Thymus (tissue), 11 donors: Measurements from ENCODE around the gene METTL26. TPM values are rescaled to one million over a fixed set of nuclear protein-coding genes. Genes with fewer than 3 reads are reported as not detected.
A peak's percentile ranks its signal among the peaks of the same experiment; 100 is the strongest.

ENCODE experiments used
- DNase-seq, 9 donors: peaks; one replicate each; pipeline ENCODE4 v3.0.0-alpha.2; 2013; ENCODE audit warnings: low spot score in 9 of 9, low read depth in 6 of 9, missing footprints in 1 of 9
- H3K27ac ChIP-seq, 2 donors: one replicate each; pipeline ENCODE4 v1.5.1; 2013; ENCODE audit warnings: control low read depth in 1 of 2, low read depth in 1 of 2, low read length in 1 of 2, mild to moderate bottlenecking in 1 of 2, moderate library complexity in 1 of 2
- H3K27me3 ChIP-seq, 2 donors: one replicate each; pipeline ENCODE4 v1.5.1; 2013; ENCODE audit warnings: low read length in 1 of 2; ENCODE audit not compliant: control insufficient read depth in 2 of 2, insufficient read depth in 1 of 2
- H3K36me3 ChIP-seq, 2 donors: one replicate each; pipeline ENCODE4 v1.5.1; 2013; ENCODE audit warnings: low read length in 1 of 2, mild to moderate bottlenecking in 1 of 2, moderate library complexity in 1 of 2; ENCODE audit not compliant: control insufficient read depth in 2 of 2, insufficient read depth in 2 of 2
- H3K4me1 ChIP-seq, 2 donors: one replicate each; pipeline ENCODE4 v1.5.1; 2013; ENCODE audit warnings: low read length in 2 of 2; ENCODE audit not compliant: control insufficient read depth in 2 of 2, insufficient read depth in 2 of 2
- H3K4me3 ChIP-seq, 2 donors: one replicate each; pipeline ENCODE4 v1.5.1; 2013; ENCODE audit warnings: low read length in 2 of 2, control low read depth in 1 of 2, mild to moderate bottlenecking in 1 of 2
- H3K9me3 ChIP-seq, 2 donors: one replicate each; pipeline ENCODE4 v1.5.1; 2013; ENCODE audit warnings: low read length in 1 of 2, mild to moderate bottlenecking in 1 of 2; ENCODE audit not compliant: control insufficient read depth in 2 of 2, insufficient read depth in 1 of 2
- WGBS: extraction: QIAGEN DNeasy Blood & Tissue Kit; methylation state at CpG from one replicate; pipeline ENCODE4 v1.1.7; 2013; 5-methylcytosine and 5-hydroxymethylcytosine counted together
- polyA plus RNA-seq: library from polyadenylated mRNA; stranded (reverse); fragments of 200-250 nt; gene quantifications from one replicate; pipeline ENCODE4 v1.2.3, GENCODE V29; 2013
- total RNA-seq: library from RNA; stranded (reverse); fragments of 120-200 nt; gene quantifications from one replicate; pipeline ENCODE4 v1.2.4, GENCODE V29; 2013
- donor health status: healthy.

Gene METTL26
- total and polyA plus RNA-seq, 2 donors = 97.6 to 110 TPM

DNA sequence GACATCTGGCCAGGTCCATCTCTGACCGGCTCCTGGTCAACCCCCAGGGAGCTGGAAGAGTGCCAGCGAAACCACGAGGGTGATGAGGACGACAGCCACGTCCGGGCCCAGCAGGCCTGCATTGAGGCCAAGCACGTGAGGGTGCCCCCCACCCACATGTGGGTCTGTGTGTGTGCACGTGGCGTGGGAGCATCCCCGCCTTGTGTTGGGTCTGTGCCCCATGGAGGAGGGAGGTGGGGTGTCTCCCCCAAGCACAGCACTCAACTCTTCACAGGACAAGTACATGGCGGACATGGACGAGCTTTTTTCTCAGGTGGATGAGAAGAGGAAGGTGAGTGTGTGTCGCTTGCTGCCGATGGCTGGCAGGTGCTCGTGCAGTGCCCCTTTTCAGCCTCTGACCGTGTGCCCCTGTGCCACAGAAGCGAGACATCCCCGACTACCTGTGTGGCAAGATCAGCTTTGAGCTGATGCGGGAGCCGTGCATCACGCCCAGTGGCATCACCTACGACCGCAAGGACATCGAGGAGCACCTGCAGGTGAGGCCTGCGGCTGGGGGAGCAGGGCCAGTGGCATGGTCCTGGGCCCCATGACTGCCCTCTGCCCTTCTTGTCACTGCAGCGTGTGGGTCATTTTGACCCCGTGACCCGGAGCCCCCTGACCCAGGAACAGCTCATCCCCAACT is 45.8 kb upstream of the METTL26 start:
- no peak for DNase-seq
- H3K4me3 ChIP-seq = no peak overlapping the region
- H3K9me3 ChIP-seq = peaks cover 0 to 1% of the 10 kb centered on the region in 2 donors
- H3K27ac ChIP-seq = no peak overlapping the region
- H3K4me1 ChIP-seq = peaks cover 19 to 56% of the 10 kb centered on the region in 2 donors
- 95% methylated on average over 28 of the region's 28 CpGs for WGBS
- H3K27me3 ChIP-seq = peaks cover 7 to 25% of the 10 kb centered on the region in 2 donors
- H3K36me3 ChIP-seq = peaks cover 29 to 31% of the 10 kb centered on the region in 2 donors

DNA sequence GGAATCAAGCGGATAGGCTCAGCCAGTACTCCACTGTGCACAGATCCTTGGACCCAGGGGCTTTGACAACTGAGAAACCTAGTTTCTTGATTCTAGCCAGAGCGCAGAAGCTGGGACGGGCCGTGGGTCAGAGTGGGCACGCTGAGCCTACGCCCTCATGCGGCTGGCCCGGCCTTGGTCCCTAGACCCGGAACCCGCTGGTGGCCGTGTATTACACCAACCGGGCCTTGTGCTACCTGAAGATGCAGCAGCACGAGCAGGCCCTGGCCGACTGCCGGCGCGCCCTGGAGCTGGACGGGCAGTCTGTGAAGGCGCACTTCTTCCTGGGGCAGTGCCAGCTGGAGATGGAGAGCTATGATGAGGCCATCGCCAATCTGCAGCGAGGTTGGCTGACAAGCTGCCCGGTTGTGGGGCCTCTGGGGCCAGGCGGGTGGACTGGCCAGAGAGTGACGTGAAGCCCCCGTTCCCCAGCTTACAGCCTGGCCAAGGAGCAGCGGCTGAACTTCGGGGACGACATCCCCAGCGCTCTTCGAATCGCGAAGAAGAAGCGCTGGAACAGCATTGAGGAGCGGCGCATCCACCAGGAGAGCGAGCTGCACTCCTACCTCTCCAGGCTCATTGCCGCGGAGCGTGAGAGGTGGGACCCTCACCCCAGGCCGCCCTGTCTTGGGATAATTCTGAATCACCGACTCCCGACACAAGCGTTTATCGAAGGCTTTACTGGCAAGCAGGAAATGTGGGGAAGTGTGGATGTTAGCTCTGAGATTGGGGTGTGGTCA is 45.1 kb upstream of the METTL26 start:
- 62% methylated on average over 44 of the region's 44 CpGs for WGBS
- DNase-seq = no peak
- Histone ChIP-seq H3K27me3 (peaks cover 15 to 32% of the 10 kb centered on the region in 2 donors), H3K9me3 (peaks cover 0 to 1% of the 10 kb centered on the region in 2 donors), H3K4me3 (peak overlapping the region; percentile 66 to 89), H3K4me1 (peaks cover 19 to 58% of the 10 kb centered on the region in 2 donors), H3K27ac (no peak overlapping the region), H3K36me3 (peaks cover 22 to 24% of the 10 kb centered on the region in 2 donors)

DNA sequence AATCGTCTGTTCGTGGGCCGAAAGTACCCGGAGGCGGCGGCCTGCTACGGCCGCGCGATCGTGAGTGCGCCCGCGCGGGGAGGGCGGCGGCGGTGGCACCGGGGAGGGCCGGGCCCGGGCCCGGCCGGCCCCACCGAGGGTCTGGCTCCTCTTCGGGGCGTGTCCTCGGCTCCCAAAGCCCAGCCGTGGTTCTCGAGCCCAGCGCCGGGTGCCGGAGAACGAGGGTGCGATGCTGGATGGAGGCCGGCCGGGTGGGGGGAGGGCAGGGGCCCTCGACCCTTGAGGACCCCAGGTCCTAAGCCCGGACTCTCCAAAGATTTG is 44.5 kb upstream of the METTL26 start:
- DNase-seq = no peak
- Histone ChIP-seq H3K9me3 (peaks cover 0 to 1% of the 10 kb centered on the region in 2 donors), H3K4me1 (peaks cover 21 to 58% of the 10 kb centered on the region in 2 donors), H3K27me3 (peaks cover 20 to 38% of the 10 kb centered on the region in 2 donors), H3K36me3 (peaks cover 18 to 22% of the 10 kb centered on the region in 2 donors), H3K4me3 (peak overlapping the region; percentile 66 to 89), H3K27ac (peak overlapping the region in 1 of 2 donors; percentile 94)
- under 1% methylated on average over 38 of the region's 38 CpGs for WGBS

DNA sequence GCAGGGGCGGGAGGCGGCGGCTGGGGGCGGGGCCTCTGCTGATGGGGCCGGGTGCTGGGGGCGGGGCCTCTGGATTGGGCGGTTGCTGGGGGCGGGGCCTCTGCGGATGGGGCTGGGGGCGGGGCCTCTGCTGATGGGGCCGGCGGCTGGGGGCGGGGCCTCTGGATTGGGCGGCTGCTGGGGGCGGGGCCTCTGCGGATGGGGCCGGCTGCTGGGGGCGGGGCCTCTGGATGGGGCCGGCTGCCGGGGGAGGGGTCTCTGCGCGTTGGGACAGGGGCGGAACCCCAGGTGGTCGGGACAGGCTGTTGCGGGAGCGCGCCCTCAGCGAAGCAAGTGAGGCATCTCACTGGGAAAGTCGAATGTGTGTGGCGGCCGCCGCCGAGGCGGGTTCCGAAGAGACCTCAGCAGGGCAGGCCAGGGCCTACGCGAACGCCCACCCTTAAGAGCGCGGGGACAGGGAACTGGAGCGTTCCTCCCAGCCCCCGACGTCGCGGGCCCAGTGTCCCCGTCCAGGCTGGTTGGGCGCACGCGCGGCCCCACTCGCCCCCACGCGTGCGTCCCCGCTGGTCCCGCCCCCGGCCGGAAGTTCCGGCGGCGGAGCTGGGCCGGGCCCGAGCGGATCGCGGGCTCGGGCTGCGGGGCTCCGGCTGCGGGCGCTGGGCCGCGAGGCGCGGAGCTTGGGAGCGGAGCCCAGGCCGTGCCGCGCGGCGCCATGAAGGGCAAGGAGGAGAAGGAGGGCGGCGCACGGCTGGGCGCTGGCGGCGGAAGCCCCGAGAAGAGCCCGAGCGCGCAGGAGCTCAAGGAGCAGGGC is 43.9 kb upstream of the METTL26 start, which contains the start of gene STUB1:
Gene STUB1, plus strand, starts transcription at position 597 of the 811 bp plus-strand sequence. Its CDS starts 116 bp downstream, at position 713.
- Histone ChIP-seq H3K9me3 (peaks cover 0 to 1% of the 10 kb centered on the region in 2 donors), H3K27ac (peak within 1 kb of the TSS; percentile 87 to 94), H3K4me3 (peak within 1 kb of the TSS; percentile 66 to 89), H3K4me1 (peaks cover 21 to 58% of the 10 kb centered on the region in 2 donors), H3K36me3 (peaks cover 18 to 22% of the 10 kb centered on the region in 2 donors), H3K27me3 (peaks cover 26 to 43% of the 10 kb centered on the region in 2 donors)
- DNase-seq = peak in 7 of 9 donors; percentile 59 to 84 (median 76)
- 2% methylated on average over 91 of the region's 91 CpGs for WGBS

DNA sequence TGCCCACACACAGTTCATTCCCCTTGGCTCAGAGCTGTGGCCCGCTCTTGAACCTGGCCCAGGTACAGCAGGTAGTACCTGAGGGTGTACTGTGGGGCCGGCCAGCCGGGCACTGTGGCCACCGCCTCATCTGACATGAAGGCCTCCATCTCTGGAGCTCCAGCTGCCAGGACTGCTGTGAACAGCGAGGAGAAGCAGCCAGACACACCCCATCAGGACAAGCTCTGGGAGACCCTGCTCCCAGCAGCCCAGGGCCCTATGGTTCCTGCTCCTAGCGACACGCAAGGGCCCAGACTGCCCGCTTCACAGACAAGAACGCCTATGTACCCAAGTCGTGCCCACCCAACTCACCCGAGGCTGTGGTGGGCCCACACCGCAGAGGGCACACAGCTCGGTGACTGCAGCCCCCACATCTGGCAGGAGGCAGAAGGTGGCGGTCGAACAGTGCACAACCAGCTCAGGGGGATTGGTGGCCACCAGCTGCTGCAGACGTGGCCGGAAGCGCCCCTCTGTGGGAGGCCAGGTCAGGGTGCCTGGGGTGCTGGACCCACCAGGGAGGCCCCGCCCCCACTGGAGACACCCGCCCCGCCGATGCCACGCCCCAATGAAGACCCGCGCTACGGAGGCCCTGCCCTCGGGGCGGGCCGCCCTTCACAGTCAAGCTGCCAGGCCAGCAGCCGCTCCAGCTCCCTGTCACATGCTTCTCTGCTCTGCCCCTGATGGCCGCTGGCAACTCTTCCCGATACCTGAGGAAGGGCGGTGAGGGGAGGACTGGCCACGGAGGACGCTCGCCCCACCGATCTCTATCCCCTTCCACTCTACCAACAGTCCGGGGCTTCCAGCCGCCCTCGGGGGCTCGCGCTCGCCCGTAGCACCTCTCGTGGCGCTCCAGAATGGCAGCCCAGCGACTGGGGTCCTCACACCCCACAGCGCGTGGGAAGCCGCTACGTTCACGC is 43.0 kb upstream of the METTL26 start:
- H3K4me3 ChIP-seq = peak overlapping the region; percentile 41 to 89
- 27% methylated on average over 52 of the region's 52 CpGs for WGBS
- H3K36me3 ChIP-seq = peaks cover 21% of the 10 kb centered on the region in 2 donors
- H3K4me1 ChIP-seq = peaks cover 19 to 52% of the 10 kb centered on the region in 2 donors
- H3K27ac ChIP-seq = peak overlapping the region; percentile 53 to 74
- peak in 2 of 9 donors; percentile 36 to 57 for DNase-seq
- peaks cover 0 to 1% of the 10 kb centered on the region in 2 donors for H3K9me3 ChIP-seq
- H3K27me3 ChIP-seq = peaks cover 32 to 51% of the 10 kb centered on the region in 2 donors

DNA sequence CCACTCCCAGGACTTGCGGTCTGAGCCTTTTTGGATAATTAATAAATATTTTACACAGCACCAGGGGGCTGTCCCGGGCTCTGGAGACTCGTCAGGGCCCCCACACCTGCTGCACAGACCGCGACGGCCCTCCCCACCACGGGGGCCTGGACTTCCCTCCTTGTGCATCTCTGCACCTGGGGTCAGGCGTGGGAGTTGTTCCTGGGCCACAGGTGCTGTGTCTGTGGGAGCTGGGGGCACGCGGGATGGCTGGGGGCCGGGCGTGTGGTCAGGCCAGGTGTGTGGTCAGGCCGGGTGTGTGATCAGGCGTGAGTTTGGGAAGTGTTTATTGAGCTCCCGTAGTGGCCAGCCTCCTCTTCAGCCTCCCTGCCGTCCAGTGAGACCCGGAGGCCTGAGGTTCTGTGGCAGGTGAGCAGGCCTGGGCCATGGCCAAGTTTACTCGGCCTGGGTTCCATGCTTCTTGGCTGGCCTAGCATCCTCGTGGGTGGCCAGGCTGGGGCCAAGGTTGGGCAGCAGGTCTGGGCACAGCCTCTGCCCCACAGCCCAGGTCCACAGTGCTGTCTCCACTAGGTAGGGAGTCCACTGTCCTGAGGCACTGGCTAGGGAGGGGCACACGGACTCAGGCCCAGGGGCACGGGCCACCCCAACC is 42.2 kb upstream of the METTL26 start:
- H3K4me1 ChIP-seq = peaks cover 19 to 48% of the 10 kb centered on the region in 2 donors
- H3K36me3 ChIP-seq = peaks cover 29% of the 10 kb centered on the region in 2 donors
- peaks cover 32 to 54% of the 10 kb centered on the region in 2 donors for H3K27me3 ChIP-seq
- H3K9me3 ChIP-seq = peaks cover 0 to 1% of the 10 kb centered on the region in 2 donors
- WGBS = 86% methylated on average over 21 of the region's 21 CpGs
- H3K27ac ChIP-seq = peak overlapping the region in 1 of 2 donors; percentile 13
- DNase-seq = no peak
- no peak overlapping the region for H3K4me3 ChIP-seq

DNA sequence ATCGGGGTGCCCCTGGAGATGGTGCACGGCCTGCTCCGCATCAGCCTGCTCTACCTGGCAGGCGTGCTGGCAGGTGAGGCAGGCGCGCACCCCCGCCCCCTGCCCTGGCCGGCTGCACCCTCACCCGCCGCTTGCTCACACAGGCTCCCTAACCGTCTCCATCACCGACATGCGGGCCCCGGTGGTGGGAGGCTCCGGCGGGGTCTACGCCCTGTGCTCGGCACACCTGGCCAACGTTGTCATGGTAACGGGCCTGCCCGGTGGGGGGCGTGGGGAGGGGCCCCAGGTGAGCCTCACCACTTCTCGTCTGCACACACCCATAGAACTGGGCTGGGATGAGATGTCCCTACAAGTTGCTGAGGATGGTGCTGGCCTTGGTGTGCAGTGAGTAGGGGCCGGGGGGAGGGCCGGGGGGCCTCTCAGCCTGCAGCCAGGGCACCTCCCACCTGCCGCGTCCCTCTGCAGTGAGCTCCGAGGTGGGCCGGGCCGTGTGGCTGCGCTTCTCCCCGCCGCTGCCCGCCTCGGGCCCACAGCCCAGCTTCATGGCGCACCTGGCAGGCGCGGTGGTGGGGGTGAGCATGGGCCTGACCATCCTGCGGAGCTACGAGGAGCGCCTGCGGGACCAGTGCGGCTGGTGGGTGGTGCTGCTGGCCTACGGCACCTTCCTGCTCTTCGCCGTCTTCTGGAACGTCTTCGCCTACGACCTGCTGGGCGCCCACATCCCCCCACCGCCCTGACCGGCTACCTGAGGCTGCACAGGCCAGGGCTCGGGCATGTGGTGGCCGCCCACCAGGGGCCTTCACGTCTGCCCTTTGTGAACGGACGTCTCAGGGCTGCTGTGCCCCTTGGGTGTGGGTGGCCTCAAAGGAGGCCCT is 41.4 kb upstream of the METTL26 start:
- H3K27me3 ChIP-seq = peaks cover 32 to 54% of the 10 kb centered on the region in 2 donors
- H3K27ac ChIP-seq = peak overlapping the region in 1 of 2 donors; percentile 60
- DNase-seq = no peak
- no peak overlapping the region for H3K4me3 ChIP-seq
- WGBS = 75% methylated on average over 57 of the region's 57 CpGs
- H3K4me1 ChIP-seq = peaks cover 19 to 43% of the 10 kb centered on the region in 2 donors
- H3K9me3 ChIP-seq = peaks cover 0 to 1% of the 10 kb centered on the region in 2 donors
- H3K36me3 ChIP-seq = peaks cover 29 to 31% of the 10 kb centered on the region in 2 donors
